ENCODE measurements around the gene STAB2. TPM values are rescaled to one million over a fixed set of nuclear protein-coding genes. Genes with fewer than 3 reads are reported as not detected.
A peak's percentile ranks its signal among the peaks of the same experiment; 100 is the strongest.

The STAB2 gene
- total and polyA plus RNA-seq, 2 of the 4 experiments (the other 2 are of a cell fraction): not detected

- no peak for TF ChIP-seq SMC3 (IDR thresholded peaks at IDR 0.05; ENCODE audit: low read depth, low read length)
These were observed 218.7 kb downstream of the STAB2 start (continued) for GRCh38 chr12:103805655-103806360.

DNA sequence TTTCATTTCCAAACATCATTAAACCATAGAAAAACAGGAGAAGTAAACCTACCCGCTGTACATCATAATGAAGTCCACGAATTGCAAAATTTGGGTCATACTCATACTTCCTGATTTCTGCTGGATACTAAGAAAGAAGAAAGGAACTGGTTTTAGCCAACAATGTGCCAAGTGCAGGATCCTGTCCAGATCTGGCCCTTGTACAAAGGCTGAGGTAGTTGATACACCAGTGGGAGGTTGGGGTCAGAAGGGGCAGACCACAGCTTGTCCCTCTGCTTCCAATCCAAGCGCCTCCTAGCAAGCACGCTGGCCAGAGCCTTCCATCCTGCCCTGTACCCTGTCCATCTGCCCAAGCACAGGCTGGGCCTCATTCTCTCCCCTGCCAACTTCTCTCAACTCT, 219.7 kb downstream of the STAB2 start:
- H4K8ac ChIP-seq (ENCODE audit: low read depth in 2 of 2, low read length in 2 of 2): no peak overlapping the region
- H3K4ac ChIP-seq (ENCODE audit: low read depth, low read length): peak overlapping the region; percentile 65
- peak overlapping the region; percentile 34; the same call in 1 of the 2 replicates for H3K14ac ChIP-seq (replicated peaks; ENCODE audit: low read depth, low read length)
- H3K4me2 ChIP-seq (ENCODE audit: low read depth, low read length): no peak overlapping the region
- no peaks in the 10 kb centered on the region for H3K27me3 ChIP-seq (ENCODE audit: control insufficient read depth, insufficient read depth, low read length)
- H2BK5ac ChIP-seq (ENCODE audit: low read depth, low read length, poor library complexity, severe bottlenecking): no peak overlapping the region
- peak overlapping the region; percentile 76 for H2AK5ac ChIP-seq (ENCODE audit: low read depth, low read length)
- H3K18ac ChIP-seq (ENCODE audit: low read depth, low read length): no peak overlapping the region; the same call in 1 of the 2 replicates
- in situ Hi-C loops (cut with MboI; ENCODE audit: low sequenced_read_pairs): no loop called here
- no peak overlapping the region for H3K56ac ChIP-seq (ENCODE audit: extremely low read depth, insufficient read depth, low read length)
- H3K23ac ChIP-seq (ENCODE audit: low read depth, low read length): peak overlapping the region; percentile 18; the same call in 1 of the 2 replicates
- DNase-seq (no peak), ATAC-seq (ENCODE audit: low read depth) (no peak)
- peaks cover 9% of the 10 kb centered on the region; the same call in 1 of the 2 replicates for H4K20me1 ChIP-seq (ENCODE audit: insufficient read depth, low read length)
- no peaks in the 10 kb centered on the region for H3K9me3 ChIP-seq (ENCODE audit: control insufficient read depth, insufficient read depth, low read length)
- 0 out of 2 replicates have a peak overlapping the region, but pooled peaks have one; percentile 14 for H3K27ac ChIP-seq (ENCODE audit: insufficient read depth, low read length)
- POLR2A ChIA-PET (ENCODE audit: unreplicated experiment): no interaction called here
- H3K79me1 ChIP-seq (ENCODE audit: low read depth in 1 of 2, low read length in 2 of 2): peaks cover 26 to 68% of the 10 kb centered on the region in 2 experiments
- peaks cover 2% of the 10 kb centered on the region; the same call in 1 of the 2 replicates for H3K36me3 ChIP-seq (ENCODE audit: control insufficient read depth, insufficient read depth, low read length)
- H2BK120ac ChIP-seq (ENCODE audit: low read depth, low read length): peak overlapping the region; percentile 19; the same call in 1 of the 2 replicates
- H2AFZ ChIP-seq (replicated peaks; ENCODE audit: low read length, poor library complexity): no peak overlapping the region
- peaks cover 18% of the 10 kb centered on the region for H3K9me1 ChIP-seq (ENCODE audit: insufficient read depth, low read length)
- H2AK9ac ChIP-seq (replicated peaks; ENCODE audit: low read depth, low read length, poor library complexity): no peak overlapping the region
- intact Hi-C loops (cut with micrococcal nuclease): loop anchor here (5.0 kb wide), 1 partner anchor 35 kb away; the partner anchor contains the start of gene NT5DC3
- no peak overlapping the region for H3K9ac ChIP-seq (ENCODE audit: low read depth, low read length)
- H4K5ac ChIP-seq (ENCODE audit: low read depth, low read length): no peak overlapping the region
- H2BK15ac ChIP-seq (ENCODE audit: low read depth, low read length): no peak overlapping the region
- WGBS, 2 experiments (ENCODE audit: extremely low coverage in 2 of 2, insufficient read length in 1 of 2): 92% methylated on average over 2 of the region's 4 CpGs; no CpG with 5 or more reads in 1 of the 2 experiments
- peak overlapping the region; percentile 45 for H4K91ac ChIP-seq (ENCODE audit: insufficient read depth, low read depth, low read length)
- no peak overlapping the region for H3K4me3 ChIP-seq (ENCODE audit: insufficient read depth, low read depth, low read length)
- no peak overlapping the region for H2BK20ac ChIP-seq (ENCODE audit: low read depth, low read length)
- H3K4me1 ChIP-seq (ENCODE audit: control insufficient read depth, insufficient read depth, low read length): peaks cover 20% of the 10 kb centered on the region
- no TSS peak for BruUV-seq (replicated peaks)
- dilution Hi-C loops (cut with HindIII; ENCODE audit: low sequenced_read_pairs, unreplicated experiment): no loop called here
- CTCF ChIA-PET: interaction anchor here (0.7 to 1.5 kb wide), 2 partner anchors 28 to 35 kb away, joined by 3 to 5 read pairs; no protein-coding TSS in a partner anchor
- TF ChIP-seq MAFK (IDR thresholded peaks at IDR 0.05; ENCODE audit: low read depth, low read length): no peak
- TF ChIP-seq ELK1 (IDR thresholded peaks at IDR 0.05; ENCODE audit: borderline replicate concordance, low read depth, low read length): no peak
- TF ChIP-seq MAZ (IDR thresholded peaks at IDR 0.05; ENCODE audit: borderline replicate concordance, low read depth, low read length): no peak
- no peak for TF ChIP-seq BHLHE40 (IDR thresholded peaks at IDR 0.05; ENCODE audit: low read depth, low read length)
- no peak for TF ChIP-seq MXI1 (IDR thresholded peaks at IDR 0.05; ENCODE audit: borderline replicate concordance, low read depth, low read length)
- TF ChIP-seq RCOR1 (IDR thresholded peaks at IDR 0.05; ENCODE audit: insufficient replicate concordance, low read length): no peak
- no peak for TF ChIP-seq FOS (IDR thresholded peaks at IDR 0.05; ENCODE audit: low read depth, low read length)
- TF ChIP-seq, protein P1, sequence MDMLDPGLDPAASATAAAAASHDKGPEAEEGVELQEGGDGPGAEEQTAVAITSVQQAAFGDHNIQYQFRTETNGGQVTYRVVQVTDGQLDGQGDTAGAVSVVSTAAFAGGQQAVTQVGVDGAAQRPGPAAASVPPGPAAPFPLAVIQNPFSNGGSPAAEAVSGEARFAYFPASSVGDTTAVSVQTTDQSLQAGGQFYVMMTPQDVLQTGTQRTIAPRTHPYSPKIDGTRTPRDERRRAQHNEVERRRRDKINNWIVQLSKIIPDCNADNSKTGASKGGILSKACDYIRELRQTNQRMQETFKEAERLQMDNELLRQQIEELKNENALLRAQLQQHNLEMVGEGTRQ (IDR thresholded peaks at IDR 0.05; ENCODE audit: low read depth, low read length): no peak
- no peak for TF ChIP-seq SMC3 (IDR thresholded peaks at IDR 0.05; ENCODE audit: low read depth, low read length)
- no peak for TF ChIP-seq NFE2L2 (IDR thresholded peaks at IDR 0.05; ENCODE audit: low read depth, low read length)
- no peak for TF ChIP-seq CTCF (conservative IDR thresholded peaks at IDR 0.05; ENCODE audit: low read depth, low read length)
